Natural killer cell (primary cell): ENCODE results near the gene ZNF318. TPM values are rescaled to one million over a fixed set of nuclear protein-coding genes. Genes with fewer than 3 reads are reported as not detected.

Experiments
- ATAC-seq, 3 donors: fragments of 150-1000 bp in 2 of 3; fragments of 200-7000 bp in 1 of 3; cut with Tn5 transposase; 1 replicate in 1 of 3; 2 replicates in 2 of 3; pipeline ENCODE4 v1.10.0; 2021; ENCODE audit warnings: mild to moderate bottlenecking in 2 of 3, moderate library complexity in 2 of 3
- DNase-seq, 2 donors: peaks; one replicate each; pipeline versions ENCODE4 v3.0.0 to v3.0.0-alpha.2; 2013 to 2021; ENCODE audit warnings: mixed read lengths in 1 of 2
- H3K27ac ChIP-seq: one replicate; pipeline ENCODE4 v1.5.1; 2013; ENCODE audit warnings: mild to moderate bottlenecking, low read length
- H3K27me3 ChIP-seq: one replicate; pipeline ENCODE4 v1.6.1; 2013; ENCODE audit warnings: low read length; ENCODE audit not compliant: control insufficient read depth, insufficient read depth
- H3K36me3 ChIP-seq: one replicate; pipeline ENCODE4 v1.6.1; 2013; ENCODE audit warnings: low read length; ENCODE audit not compliant: control insufficient read depth, insufficient read depth
- H3K4me1 ChIP-seq: one replicate; pipeline ENCODE4 v1.6.1; 2013; ENCODE audit warnings: low read length; ENCODE audit not compliant: control insufficient read depth, insufficient read depth
- H3K4me3 ChIP-seq: one replicate; pipeline ENCODE4 v1.5.1; 2013; ENCODE audit warnings: low read length
- H3K9me3 ChIP-seq: one replicate; pipeline ENCODE4 v1.6.1; 2013; ENCODE audit warnings: low read length; ENCODE audit not compliant: control insufficient read depth, insufficient read depth
- H3K27ac Mint-ChIP-seq, 2 donors: one replicate each; pipeline ENCODE4 v1.8.0; 2022; ENCODE audit warnings: mild to moderate bottlenecking in 2 of 2, mixed read lengths in 2 of 2, moderate library complexity in 1 of 2
- H3K27me3 Mint-ChIP-seq, 2 donors: one replicate each; pipeline ENCODE4 v1.8.0; 2022; ENCODE audit warnings: low read depth in 2 of 2, mixed read lengths in 2 of 2
- H3K36me3 Mint-ChIP-seq: one replicate; pipeline ENCODE4 v1.8.0; 2022; ENCODE audit warnings: mixed read lengths
- H3K4me1 Mint-ChIP-seq, 2 donors: one replicate each; pipeline ENCODE4 v1.8.0; 2022; ENCODE audit warnings: mixed read lengths in 2 of 2
- H3K4me3 Mint-ChIP-seq: one replicate; pipeline ENCODE4 v1.8.0; 2022; ENCODE audit warnings: mild to moderate bottlenecking, moderate library complexity, mixed read lengths
- H3K9me3 Mint-ChIP-seq, 2 donors: one replicate each; pipeline ENCODE4 v1.8.0; 2022; ENCODE audit warnings: mixed read lengths in 2 of 2
- CTCF ChIP-seq: fragments of 200-600 bp; IDR thresholded peaks from one replicate; pipeline ENCODE4 v1.8.0; 2022; ENCODE audit warnings: antibody characterized with exemption
- WGBS: methylation state at CpG from one replicate; pipeline ENCODE4 v1.1.7; 2013; ENCODE audit warnings: missing lambda C conversion rate; ENCODE audit not compliant: insufficient coverage; 5-methylcytosine and 5-hydroxymethylcytosine counted together
- intact Hi-C: fragments of 100-400 bp; cut with micrococcal nuclease; formaldehyde crosslinking; loops from one replicate; pipeline ENCODE4 v1.14.2; 2022
- total RNA-seq, 4 donors: library from RNA; stranded (reverse); fragments of 120-200 nt in 1 of 4; gene quantifications; one replicate each; pipeline versions ENCODE4 v1.2.3 to v1.2.4, GENCODE V29; 2013 to 2022

The ZNF318 gene
- total RNA-seq, 3 donors from 2014 or later (not counting 1 experiment from before 2014, with no cell fraction given), result 34.6 to 45.9 (median 43.0) TPM

GRCh38 chr6:43292341-43292740, 77.1 kb downstream of the ZNF318 start:
- no peak for DNase-seq
- H3K27me3 Mint-ChIP-seq, result peaks cover 0 to 12% of the 10 kb centered on the region in 2 donors
- Histone ChIP-seq H3K9me3 (no peaks in the 10 kb centered on the region), H3K4me1 (no peaks in the 10 kb centered on the region), H3K4me3 (no peak overlapping the region), H3K27me3 (no peaks in the 10 kb centered on the region), H3K36me3 (no peaks in the 10 kb centered on the region), H3K27ac (no peak overlapping the region)
- H3K36me3 Mint-ChIP-seq, result no peaks in the 10 kb centered on the region
- intact Hi-C loops, result no loop called here
- no peak overlapping the region for H3K4me3 Mint-ChIP-seq
- no peak for TF ChIP-seq CTCF
- H3K4me1 Mint-ChIP-seq, result no peaks in the 10 kb centered on the region
- no peak for ATAC-seq
- H3K9me3 Mint-ChIP-seq, result no peaks in the 10 kb centered on the region
- H3K27ac Mint-ChIP-seq, result no peak overlapping the region
- 96% methylated on average over 6 of the region's 6 CpGs for WGBS

GRCh38 chr6:43291708-43292107, 77.7 kb downstream of the ZNF318 start:
- no peaks in the 10 kb centered on the region for H3K9me3 ChIP-seq
- Mint-ChIP-seq H3K27ac (no peak overlapping the region), H3K4me1 (no peaks in the 10 kb centered on the region), H3K4me3 (no peak overlapping the region), H3K36me3 (no peaks in the 10 kb centered on the region), H3K9me3 (no peaks in the 10 kb centered on the region), H3K27me3 (peaks cover 0 to 16% of the 10 kb centered on the region in 2 donors)
- H3K4me1 ChIP-seq, result no peaks in the 10 kb centered on the region
- no peak overlapping the region for H3K27ac ChIP-seq
- no peak for TF ChIP-seq CTCF
- WGBS, result no CpG with 5 or more reads among the region's 2 CpGs
- no peaks in the 10 kb centered on the region for H3K27me3 ChIP-seq
- no peak for DNase-seq
- intact Hi-C loops, result no loop called here
- H3K4me3 ChIP-seq, result no peak overlapping the region
- H3K36me3 ChIP-seq, result no peaks in the 10 kb centered on the region
- no peak for ATAC-seq

- peaks cover 2% of the 10 kb centered on the region for H3K27me3 ChIP-seq
- no peaks in the 10 kb centered on the region for H3K4me1 ChIP-seq
- H3K4me3 ChIP-seq, result no peak overlapping the region
- Mint-ChIP-seq H3K27ac (no peak overlapping the region), H3K4me1 (no peaks in the 10 kb centered on the region), H3K27me3 (peaks cover 0 to 15% of the 10 kb centered on the region in 2 donors), H3K9me3 (no peaks in the 10 kb centered on the region), H3K4me3 (no peak overlapping the region), H3K36me3 (no peaks in the 10 kb centered on the region)
- H3K36me3 ChIP-seq, result no peaks in the 10 kb centered on the region
- no peak for TF ChIP-seq CTCF
- ATAC-seq, result no peak
- no peaks in the 10 kb centered on the region for H3K9me3 ChIP-seq
- no peak for DNase-seq
- 92% methylated on average over 6 of the region's 6 CpGs for WGBS
- intact Hi-C loops, result no loop called here
- no peak overlapping the region for H3K27ac ChIP-seq
Observed at GRCh38 chr6:43290905-43291355, 78.5 kb downstream of the ZNF318 start.

GRCh38 chr6:43290339-43290904, 79.0 kb downstream of the ZNF318 start:
- no peak overlapping the region for H3K27ac Mint-ChIP-seq
- WGBS, result 80% methylated on average over 3 of the region's 3 CpGs
- no peak for DNase-seq
- no peaks in the 10 kb centered on the region for H3K36me3 Mint-ChIP-seq
- Histone ChIP-seq H3K9me3 (no peaks in the 10 kb centered on the region), H3K4me3 (no peak overlapping the region), H3K4me1 (no peaks in the 10 kb centered on the region), H3K36me3 (no peaks in the 10 kb centered on the region), H3K27ac (no peak overlapping the region), H3K27me3 (peaks cover 3% of the 10 kb centered on the region)
- intact Hi-C loops, result no loop called here
- no peaks in the 10 kb centered on the region for H3K9me3 Mint-ChIP-seq
- no peak overlapping the region for H3K4me3 Mint-ChIP-seq
- ATAC-seq, result no peak
- H3K4me1 Mint-ChIP-seq, result no peaks in the 10 kb centered on the region
- peaks cover 0 to 20% of the 10 kb centered on the region in 2 donors for H3K27me3 Mint-ChIP-seq
- TF ChIP-seq CTCF, result no peak
